H9 (cell line): ENCODE measurements around the gene KRT8. TPM values are rescaled to one million over a fixed set of nuclear protein-coding genes. Genes with fewer than 3 reads are reported as not detected.

Experiments
- DNase-seq: peaks from one replicate; pipeline ENCODE4 v3.0.0-alpha.2; 2017
- H2AFZ ChIP-seq: one replicate; pipeline ENCODE4 v1.6.1; 2013; ENCODE audit warnings: mild to moderate bottlenecking, low read length, control low read depth, moderate library complexity
- H2AK5ac ChIP-seq: 2 replicates; pipeline ENCODE4 v1.6.1; 2013; ENCODE audit warnings: low read length, control low read depth, mixed read lengths; ENCODE audit not compliant: insufficient read length
- H2BK120ac ChIP-seq: one replicate; pipeline ENCODE4 v1.6.1; 2013; ENCODE audit warnings: low read depth, mild to moderate bottlenecking, low read length, control low read depth, inconsistent platforms; ENCODE audit not compliant: poor library complexity, severe bottlenecking
- H2BK12ac ChIP-seq: 2 replicates; pipeline ENCODE4 v1.6.1; 2013; ENCODE audit warnings: low read length, control low read depth, mixed read lengths, low read depth; ENCODE audit not compliant: insufficient read length
- H2BK15ac ChIP-seq: 2 replicates; pipeline ENCODE4 v1.6.1; 2013; ENCODE audit warnings: low read depth, low read length, control low read depth
- H2BK20ac ChIP-seq: one replicate; pipeline ENCODE4 v1.6.1; 2013; ENCODE audit warnings: low read depth, mild to moderate bottlenecking, low read length, control low read depth, inconsistent platforms; ENCODE audit not compliant: poor library complexity, severe bottlenecking
- H2BK5ac ChIP-seq: 2 replicates; pipeline ENCODE4 v1.6.1; 2013; ENCODE audit warnings: low read length, control low read depth, mixed read lengths; ENCODE audit not compliant: insufficient read length
- H3K14ac ChIP-seq: 2 replicates; pipeline ENCODE4 v1.6.1; 2013; ENCODE audit warnings: low read length, control low read depth; ENCODE audit not compliant: insufficient read depth
- H3K18ac ChIP-seq: 2 replicates; pipeline ENCODE4 v1.6.1; 2013; ENCODE audit warnings: low read depth, mild to moderate bottlenecking, mixed read lengths, low read length, control low read depth; ENCODE audit not compliant: insufficient read length
- H3K23ac ChIP-seq: 2 replicates; pipeline ENCODE4 v1.6.1; 2013; ENCODE audit warnings: low read length, control low read depth, mixed read lengths, low read depth; ENCODE audit not compliant: insufficient read length
- H3K23me2 ChIP-seq: 2 replicates; pipeline ENCODE4 v1.6.1; 2013; ENCODE audit warnings: low read depth, mild to moderate bottlenecking, mixed read lengths, low read length, control low read depth; ENCODE audit not compliant: insufficient read length, poor library complexity, severe bottlenecking
- H3K27ac ChIP-seq: 2 replicates; pipeline ENCODE4 v1.5.1; 2013; ENCODE audit warnings: low read length, control low read depth, mixed read lengths, low read depth; ENCODE audit not compliant: insufficient read length
- H3K27me3 ChIP-seq: 2 replicates; pipeline ENCODE4 v1.6.1; 2013; ENCODE audit warnings: low read length, control low read depth, inconsistent platforms; ENCODE audit not compliant: insufficient read depth
- H3K4ac ChIP-seq: 2 replicates; pipeline ENCODE4 v1.6.1; 2013; ENCODE audit warnings: low read depth, mild to moderate bottlenecking, control low read depth, inconsistent platforms, low read length, moderate library complexity
- H3K4me1 ChIP-seq: 2 replicates; pipeline ENCODE4 v1.6.1; 2013; ENCODE audit warnings: low read length, control low read depth, inconsistent platforms; ENCODE audit not compliant: insufficient read depth
- H3K4me2 ChIP-seq: 2 replicates; pipeline ENCODE4 v1.6.1; 2013; ENCODE audit warnings: low read length, control low read depth, mixed read lengths; ENCODE audit not compliant: insufficient read length, insufficient read depth
- H3K56ac ChIP-seq: 2 replicates; pipeline ENCODE4 v1.6.1; 2013; ENCODE audit warnings: low read depth, mild to moderate bottlenecking, mixed read lengths, low read length, control low read depth; ENCODE audit not compliant: insufficient read length
- H3K79me1 ChIP-seq: 2 replicates; pipeline ENCODE4 v1.6.1; 2013; ENCODE audit warnings: low read depth, mild to moderate bottlenecking, moderate library complexity, low read length, control low read depth, inconsistent platforms; ENCODE audit not compliant: insufficient read depth, poor library complexity, severe bottlenecking
- H3K79me2 ChIP-seq: 2 replicates; pipeline ENCODE4 v1.6.1; 2013; ENCODE audit warnings: low read length, control low read depth, inconsistent platforms; ENCODE audit not compliant: insufficient read depth
- H3K9ac ChIP-seq: 2 replicates; pipeline ENCODE4 v1.6.1; 2013; ENCODE audit warnings: low read length, control low read depth, mixed read lengths; ENCODE audit not compliant: insufficient read length; ENCODE audit errors: extremely low read depth
- H3K9me3 ChIP-seq: one replicate; pipeline ENCODE4 v1.6.1; 2013; ENCODE audit warnings: low read depth, low read length, inconsistent platforms; ENCODE audit not compliant: control insufficient read depth
- H3T11ph ChIP-seq: one replicate; pipeline ENCODE4 v1.6.1; 2013; ENCODE audit warnings: mild to moderate bottlenecking, low read length, control low read depth, inconsistent platforms
- H4K20me1 ChIP-seq: one replicate; pipeline ENCODE4 v1.6.1; 2013; ENCODE audit not compliant: control insufficient read depth, insufficient read length, insufficient read depth
- H4K5ac ChIP-seq: 2 replicates; pipeline ENCODE4 v1.6.1; 2013; ENCODE audit warnings: low read depth, mild to moderate bottlenecking, mixed read lengths, low read length, control low read depth; ENCODE audit not compliant: insufficient read length
- H4K8ac ChIP-seq: replicated peaks from 2 replicates; pipeline ENCODE4 v1.6.1; 2013; ENCODE audit warnings: low read length, control low read depth, mixed read lengths, low read depth; ENCODE audit not compliant: insufficient read length
- H4K91ac ChIP-seq: 2 replicates; pipeline ENCODE4 v1.6.1; 2013; ENCODE audit warnings: low read depth, mild to moderate bottlenecking, moderate library complexity, mixed read lengths, low read length, control low read depth; ENCODE audit not compliant: insufficient read length
- H3K27ac Mint-ChIP-seq, 3 experiments: 2 replicates in 2 of 3; 3 replicates in 1 of 3; pipeline ENCODE4 v1.8.0; 2020 to 2021; ENCODE audit warnings: mixed read lengths in 3 of 3, mild to moderate bottlenecking in 1 of 3, moderate library complexity in 1 of 3
- H3K27me3 Mint-ChIP-seq: 2 replicates; pipeline ENCODE4 v1.8.0; 2021; ENCODE audit warnings: low read depth, mild to moderate bottlenecking, moderate library complexity, mixed read lengths
- H3K36me3 Mint-ChIP-seq, 3 experiments: 2 replicates in 2 of 3; 3 replicates in 1 of 3; pipeline ENCODE4 v1.8.0; 2020 to 2021; ENCODE audit warnings: low read depth in 3 of 3, mixed read lengths in 3 of 3; ENCODE audit not compliant: insufficient read depth in 1 of 3
- H3K4me1 Mint-ChIP-seq, 2 experiments: 2 replicates each; pipeline ENCODE4 v1.8.0; 2020; ENCODE audit warnings: mixed read lengths in 2 of 2
- H3K4me3 Mint-ChIP-seq, 2 experiments: 2 replicates in 1 of 2; 3 replicates in 1 of 2; pipeline ENCODE4 v1.8.0; 2020 to 2021; ENCODE audit warnings: mild to moderate bottlenecking in 2 of 2, mixed read lengths in 2 of 2, moderate library complexity in 1 of 2
- H3K9me3 Mint-ChIP-seq, 2 experiments: 2 replicates in 1 of 2; 3 replicates in 1 of 2; pipeline ENCODE4 v1.8.0; 2020; ENCODE audit warnings: mild to moderate bottlenecking in 2 of 2, mixed read lengths in 2 of 2, moderate library complexity in 1 of 2
- CTCF ChIP-seq: fragments of 200-600 bp; sonication (generic); conservative IDR thresholded peaks from 3 replicates; pipeline ENCODE4 v1.8.0; 2021; ENCODE audit warnings: antibody characterized with exemption, mild to moderate bottlenecking
- WGBS: extraction: QIAGEN DNeasy Blood & Tissue Kit; methylation state at CpG from one replicate; pipeline ENCODE4 v1.1.7; 2013; ENCODE audit warnings: missing lambda C conversion rate, low lambda C conversion rate, mixed read lengths; ENCODE audit not compliant: insufficient read length; ENCODE audit errors: extremely low coverage; 5-methylcytosine and 5-hydroxymethylcytosine counted together
- total RNA-seq: library from RNA; stranded (reverse); gene quantifications from 2 replicates; pipeline ENCODE4 v1.2.1, GENCODE V29; 2021

KRT8 gene
- total RNA-seq, 1 experiment from 2014 or later, result 244 TPM

- no peak overlapping the region for H4K5ac ChIP-seq
- no peak overlapping the region; the same call in 1 of the 2 replicates for H3K4ac ChIP-seq
- H3K4me1 ChIP-seq, result peaks cover 22% of the 10 kb centered on the region
- no peaks in the 10 kb centered on the region for H3K9me3 ChIP-seq
- peaks cover 14% of the 10 kb centered on the region for H3K23me2 ChIP-seq
- no peak overlapping the region for H4K8ac ChIP-seq
- Mint-ChIP-seq H3K4me1 (peaks cover 65 to 74% of the 10 kb centered on the region in 2 experiments), H3K4me3 (peak overlapping the region; percentile 44 to 65), H3K27me3 (no peaks in the 10 kb centered on the region), H3K36me3 (peaks cover 12 to 14% (median 12%) of the 10 kb centered on the region in 3 experiments; a peak in 6 of 7 replicates), H3K9me3 (no peaks in the 10 kb centered on the region), H3K27ac (peak overlapping the region; percentile 95 to 98 (median 96))
- H4K91ac ChIP-seq, result peak overlapping the region; percentile 10
- DNase-seq, result peak; percentile 96
- peak overlapping the region; percentile 30 for H3K4me2 ChIP-seq
- peak overlapping the region; percentile 69 for H2BK12ac ChIP-seq
- no peaks in the 10 kb centered on the region for H3K27me3 ChIP-seq
- no peak overlapping the region for H3K23ac ChIP-seq
- H4K20me1 ChIP-seq, result no peaks in the 10 kb centered on the region
- peak overlapping the region; percentile 89 for H3K27ac ChIP-seq
- peaks cover 10% of the 10 kb centered on the region; the same call in 1 of the 2 replicates for H3K79me2 ChIP-seq
- no peak overlapping the region for H2BK15ac ChIP-seq
- H2BK20ac ChIP-seq, result no peak overlapping the region
- no peak overlapping the region for H3K56ac ChIP-seq
- peak overlapping the region; percentile 29 for H2BK5ac ChIP-seq
- no CpG with 5 or more reads among the region's 13 CpGs for WGBS
- H2BK120ac ChIP-seq, result peak overlapping the region; percentile 50
- no peak for TF ChIP-seq CTCF
- H2AFZ ChIP-seq, result no peak overlapping the region
- no peak overlapping the region for H2AK5ac ChIP-seq
- peaks cover 4% of the 10 kb centered on the region for H3K79me1 ChIP-seq
- peak overlapping the region; percentile 0 for H3K9ac ChIP-seq
- H3T11ph ChIP-seq, result no peak overlapping the region
- H3K18ac ChIP-seq, result peak overlapping the region; percentile 80
- H3K14ac ChIP-seq, result peak overlapping the region; percentile 44; the same call in 1 of the 2 replicates
Measured at GRCh38 chr12:52945389-52946232, 40.7 kb upstream of the KRT8 start.
